Peyer's patch (tissue), 4 donors: ENCODE data around the gene RPTOR. TPM values are rescaled to one million over a fixed set of nuclear protein-coding genes. Genes with fewer than 3 reads are reported as not detected.

Source experiments
- DNase-seq, 3 donors: peaks; one replicate each; pipeline ENCODE4 v3.0.0-alpha.2; 2017 to 2019
- H3K27ac ChIP-seq, 4 donors: fragments of 200-600 bp; sonication (generic); one replicate each; pipeline ENCODE4 v1.5.1; 2016 to 2019
- H3K27me3 ChIP-seq, 2 donors: fragments of 200-600 bp; sonication (generic); one replicate each; pipeline ENCODE4 v1.5.1; 2019
- H3K36me3 ChIP-seq, 3 donors: fragments of 200-600 bp; sonication (generic); one replicate each; pipeline ENCODE4 v1.5.1; 2016 to 2019
- H3K4me1 ChIP-seq, 4 donors: fragments of 200-600 bp; sonication (generic); one replicate each; pipeline ENCODE4 v1.5.1; 2016 to 2019
- H3K4me3 ChIP-seq, 4 donors: fragments of 200-600 bp; sonication (generic); 1 replicate in 3 of 4; 2 replicates in 1 of 4; pipeline ENCODE4 v1.5.1; 2016 to 2019; ENCODE audit warnings: mild to moderate bottlenecking in 1 of 4
- H3K9me3 ChIP-seq, 4 donors: fragments of 200-600 bp; sonication (generic); one replicate each; pipeline ENCODE4 v1.5.1; 2016 to 2019; ENCODE audit warnings: mild to moderate bottlenecking in 1 of 4
- CTCF ChIP-seq, 6 experiments: fragments of 450-650 bp in 4 of 6; fragments of 200-600 bp in 2 of 6; sonication (generic) in 1 of 6; IDR thresholded peaks; one replicate each; pipeline ENCODE4 v1.5.1; 2017 to 2019; ENCODE audit warnings: antibody characterized with exemption in 6 of 6, mild to moderate bottlenecking in 3 of 6, moderate library complexity in 1 of 6
- POLR2A ChIP-seq, 2 donors: fragments of 450-650 bp; IDR thresholded peaks; one replicate each; pipeline ENCODE4 v1.5.1; 2017; ENCODE audit warnings: antibody characterized with exemption in 2 of 2, mild to moderate bottlenecking in 2 of 2, moderate library complexity in 2 of 2
- total RNA-seq, 4 donors: library from RNA; depleted of rRNA; stranded (reverse); fragments of >200 nt; gene quantifications; one replicate each; pipeline ENCODE4 v1.1.0, GENCODE V29; 2016

The RPTOR gene
- total RNA-seq, 4 donors from 2014 or later: 42.4 to 73.6 (median 64.2) TPM

GRCh38 chr17:80855196-80855947 lies 310.7 kb downstream of the RPTOR start:
- Histone ChIP-seq H3K4me3 (no peak overlapping the region), H3K27me3 (no peaks in the 10 kb centered on the region), H3K4me1 (peaks cover 0 to 12% (median 0%) of the 10 kb centered on the region in 4 donors), H3K36me3 (peaks cover 0 to 4% (median 0%) of the 10 kb centered on the region in 3 donors), H3K9me3 (no peaks in the 10 kb centered on the region), H3K27ac (no peak overlapping the region)
- DNase-seq: peak in 1 of 3 donors; percentile 24
- no peak for TF ChIP-seq CTCF (IDR thresholded peaks at IDR 0.05)
- no peak for TF ChIP-seq POLR2A (IDR thresholded peaks at IDR 0.05)

GRCh38 chr17:80855948-80856862 lies 311.6 kb downstream of the RPTOR start:
- Histone ChIP-seq H3K4me1 (peaks cover 0 to 17% (median 0%) of the 10 kb centered on the region in 4 donors), H3K4me3 (no peak overlapping the region), H3K27ac (peak overlapping the region in 1 of 4 donors; percentile 30), H3K27me3 (no peaks in the 10 kb centered on the region), H3K9me3 (no peaks in the 10 kb centered on the region), H3K36me3 (peaks cover 0 to 4% (median 0%) of the 10 kb centered on the region in 3 donors)
- DNase-seq: peak in 2 of 3 donors; percentile 42 to 64
- TF ChIP-seq CTCF (IDR thresholded peaks at IDR 0.05): no peak
- TF ChIP-seq POLR2A (IDR thresholded peaks at IDR 0.05): no peak

- Histone ChIP-seq H3K4me3 (no peak overlapping the region), H3K36me3 (peaks cover 0 to 4% (median 0%) of the 10 kb centered on the region in 3 donors), H3K27ac (peak overlapping the region in 1 of 4 donors; percentile 30), H3K27me3 (no peaks in the 10 kb centered on the region), H3K4me1 (peaks cover 0 to 21% (median 0%) of the 10 kb centered on the region in 4 donors), H3K9me3 (no peaks in the 10 kb centered on the region)
- peak in 1 of 3 donors; percentile 26 for DNase-seq
- no peak for TF ChIP-seq CTCF (IDR thresholded peaks at IDR 0.05)
- no peak for TF ChIP-seq POLR2A (IDR thresholded peaks at IDR 0.05)
Observed at GRCh38 chr17:80856863-80857755, 312.5 kb downstream of the RPTOR start.

- no peak for TF ChIP-seq POLR2A (IDR thresholded peaks at IDR 0.05)
- TF ChIP-seq CTCF (IDR thresholded peaks at IDR 0.05): no peak
- Histone ChIP-seq H3K4me1 (peaks cover 0 to 21% (median 0%) of the 10 kb centered on the region in 4 donors), H3K4me3 (no peak overlapping the region), H3K27me3 (no peaks in the 10 kb centered on the region), H3K9me3 (no peaks in the 10 kb centered on the region), H3K27ac (no peak overlapping the region), H3K36me3 (peaks cover 0 to 4% (median 0%) of the 10 kb centered on the region in 3 donors)
- peak in 1 of 3 donors; percentile 37 for DNase-seq
Observed at GRCh38 chr17:80857756-80858171, 313.1 kb downstream of the RPTOR start.
